Brain microvascular endothelial cell (primary cell): ENCODE measurements around the gene CABS1.

Experiments used
- DNase-seq: peaks from one replicate; pipeline ENCODE4 v3.0.0-alpha.2; 2020
- H3K27ac ChIP-seq: fragments of 250-450 bp; sonication (Bioruptor Pico); 2 replicates; pipeline ENCODE4 v1.5.1; 2020; ENCODE audit warnings: mild to moderate bottlenecking, moderate library complexity
- H3K27me3 ChIP-seq: fragments of 250-450 bp; sonication (Bioruptor Pico); replicated peaks from 2 replicates; pipeline ENCODE4 v1.5.1; 2020; ENCODE audit warnings: mild to moderate bottlenecking
- H3K36me3 ChIP-seq: fragments of 250-450 bp; sonication (Bioruptor Pico); replicated peaks from 2 replicates; pipeline ENCODE4 v1.5.1; 2020; ENCODE audit warnings: mild to moderate bottlenecking
- H3K4me3 ChIP-seq: 2 replicates; pipeline ENCODE4 v1.5.1; 2011; ENCODE audit warnings: low read depth, mild to moderate bottlenecking, control low read depth, low read length, moderate library complexity
- in situ Hi-C: cut with HindIII; loops from 2 replicates; pipeline ENCODE4 v1.10.0; 2017; ENCODE audit warnings: low sequenced_read_pairs, low pct_ligation_motif_present
- TF ChIP-seq, protein P1 (sequence below): IDR thresholded peaks from 2 replicates; pipeline ENCODE4 v1.5.1; 2011; ENCODE audit warnings: low read depth, mild to moderate bottlenecking, moderate library complexity, low read length, control low read depth, inconsistent platforms; ENCODE audit errors: missing control alignments

CABS1 gene

DNA sequence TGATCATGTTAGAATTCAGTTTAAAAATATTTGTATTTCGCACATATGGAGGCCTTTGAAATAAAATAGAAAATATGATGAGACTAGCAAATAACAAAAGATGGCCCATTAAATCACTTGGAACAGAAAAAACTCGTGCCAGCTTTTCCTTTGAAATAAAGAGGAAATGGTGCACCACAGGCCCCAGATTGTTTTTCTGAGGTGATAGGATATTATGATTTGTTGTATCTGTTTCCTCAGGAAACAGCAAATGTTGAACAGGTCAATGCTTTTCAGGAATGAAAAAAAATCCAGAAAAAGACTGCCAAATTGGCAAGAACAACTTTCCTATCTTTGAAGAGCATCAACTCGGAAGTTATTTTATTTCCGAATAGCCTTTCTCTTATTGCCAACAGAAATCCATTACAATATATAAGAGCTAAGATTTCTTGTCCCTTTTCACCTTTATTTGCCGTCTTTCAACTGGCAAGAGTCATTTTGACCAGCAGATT, 48.0 kb downstream of the CABS1 start, which contains the start of gene SMR3B:
Gene SMR3B (plus strand): TSS at position 441 of the 491 bp plus-strand sequence. CDS start 1,380 bp downstream, outside the sequence.
- TF ChIP-seq, protein P1, sequence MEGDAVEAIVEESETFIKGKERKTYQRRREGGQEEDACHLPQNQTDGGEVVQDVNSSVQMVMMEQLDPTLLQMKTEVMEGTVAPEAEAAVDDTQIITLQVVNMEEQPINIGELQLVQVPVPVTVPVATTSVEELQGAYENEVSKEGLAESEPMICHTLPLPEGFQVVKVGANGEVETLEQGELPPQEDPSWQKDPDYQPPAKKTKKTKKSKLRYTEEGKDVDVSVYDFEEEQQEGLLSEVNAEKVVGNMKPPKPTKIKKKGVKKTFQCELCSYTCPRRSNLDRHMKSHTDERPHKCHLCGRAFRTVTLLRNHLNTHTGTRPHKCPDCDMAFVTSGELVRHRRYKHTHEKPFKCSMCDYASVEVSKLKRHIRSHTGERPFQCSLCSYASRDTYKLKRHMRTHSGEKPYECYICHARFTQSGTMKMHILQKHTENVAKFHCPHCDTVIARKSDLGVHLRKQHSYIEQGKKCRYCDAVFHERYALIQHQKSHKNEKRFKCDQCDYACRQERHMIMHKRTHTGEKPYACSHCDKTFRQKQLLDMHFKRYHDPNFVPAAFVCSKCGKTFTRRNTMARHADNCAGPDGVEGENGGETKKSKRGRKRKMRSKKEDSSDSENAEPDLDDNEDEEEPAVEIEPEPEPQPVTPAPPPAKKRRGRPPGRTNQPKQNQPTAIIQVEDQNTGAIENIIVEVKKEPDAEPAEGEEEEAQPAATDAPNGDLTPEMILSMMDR: no peak
- no peak within 1 kb of the TSS for H3K27ac ChIP-seq
- H3K27me3 ChIP-seq: no peaks in the 10 kb centered on the region
- no peak for DNase-seq
- H3K36me3 ChIP-seq: no peaks in the 10 kb centered on the region
- H3K4me3 ChIP-seq: no peak within 1 kb of the TSS
- in situ Hi-C loops: no loop called here
